Panc1 (cell line): ENCODE data around the gene RNASE1.

Experiments used
- CTCF ChIP-seq: fragments of 450-650 bp; IDR thresholded peaks from 2 replicates; pipeline ENCODE4 v1.5.1; 2017; ENCODE audit warnings: mild to moderate bottlenecking
- POLR2AphosphoS5 ChIP-seq: IDR thresholded peaks from 2 replicates; pipeline ENCODE4 v1.6.1; 2012; ENCODE audit warnings: mild to moderate bottlenecking, low read depth, low read length, moderate library complexity
- TCF7L2 ChIP-seq: IDR thresholded peaks from 2 replicates; pipeline ENCODE4 v1.6.1; 2011; ENCODE audit warnings: mild to moderate bottlenecking, low read depth, low read length, inconsistent platforms
- TF ChIP-seq, protein P1 (sequence below), 2 experiments: IDR thresholded peaks; 2 replicates each; pipeline ENCODE4 v1.6.1; 2011 to 2012; ENCODE audit warnings: low read depth in 2 of 2, control low read depth in 1 of 2, low read length in 1 of 2, mild to moderate bottlenecking in 1 of 2, moderate library complexity in 1 of 2; ENCODE audit not compliant: insufficient read depth in 1 of 2

GRCh38 chr14:20781803-20782202, 20.8 kb downstream of the RNASE1 start:
- TF ChIP-seq POLR2AphosphoS5 (no peak), CTCF (no peak), TCF7L2 (no peak)
- TF ChIP-seq, protein P1, sequence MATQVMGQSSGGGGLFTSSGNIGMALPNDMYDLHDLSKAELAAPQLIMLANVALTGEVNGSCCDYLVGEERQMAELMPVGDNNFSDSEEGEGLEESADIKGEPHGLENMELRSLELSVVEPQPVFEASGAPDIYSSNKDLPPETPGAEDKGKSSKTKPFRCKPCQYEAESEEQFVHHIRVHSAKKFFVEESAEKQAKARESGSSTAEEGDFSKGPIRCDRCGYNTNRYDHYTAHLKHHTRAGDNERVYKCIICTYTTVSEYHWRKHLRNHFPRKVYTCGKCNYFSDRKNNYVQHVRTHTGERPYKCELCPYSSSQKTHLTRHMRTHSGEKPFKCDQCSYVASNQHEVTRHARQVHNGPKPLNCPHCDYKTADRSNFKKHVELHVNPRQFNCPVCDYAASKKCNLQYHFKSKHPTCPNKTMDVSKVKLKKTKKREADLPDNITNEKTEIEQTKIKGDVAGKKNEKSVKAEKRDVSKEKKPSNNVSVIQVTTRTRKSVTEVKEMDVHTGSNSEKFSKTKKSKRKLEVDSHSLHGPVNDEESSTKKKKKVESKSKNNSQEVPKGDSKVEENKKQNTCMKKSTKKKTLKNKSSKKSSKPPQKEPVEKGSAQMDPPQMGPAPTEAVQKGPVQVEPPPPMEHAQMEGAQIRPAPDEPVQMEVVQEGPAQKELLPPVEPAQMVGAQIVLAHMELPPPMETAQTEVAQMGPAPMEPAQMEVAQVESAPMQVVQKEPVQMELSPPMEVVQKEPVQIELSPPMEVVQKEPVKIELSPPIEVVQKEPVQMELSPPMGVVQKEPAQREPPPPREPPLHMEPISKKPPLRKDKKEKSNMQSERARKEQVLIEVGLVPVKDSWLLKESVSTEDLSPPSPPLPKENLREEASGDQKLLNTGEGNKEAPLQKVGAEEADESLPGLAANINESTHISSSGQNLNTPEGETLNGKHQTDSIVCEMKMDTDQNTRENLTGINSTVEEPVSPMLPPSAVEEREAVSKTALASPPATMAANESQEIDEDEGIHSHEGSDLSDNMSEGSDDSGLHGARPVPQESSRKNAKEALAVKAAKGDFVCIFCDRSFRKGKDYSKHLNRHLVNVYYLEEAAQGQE (IDR thresholded peaks at IDR 0.05; ENCODE audit: insufficient read depth in 1 of 2, low read depth in 2 of 2, low read length in 1 of 2), result no peak
